Esophagus muscularis mucosa (tissue), 3 donors: ENCODE results near the gene PLXNA1.

Experiments
- POLR2A ChIP-seq: fragments of 450-650 bp; IDR thresholded peaks from one replicate; pipeline ENCODE4 v1.6.1; 2017; ENCODE audit warnings: antibody characterized with exemption, moderate library complexity, mild to moderate bottlenecking, low read depth
- POLR2AphosphoS5 ChIP-seq, 2 donors: sonication (generic); formaldehyde crosslinking; IDR thresholded peaks; one replicate each; pipeline ENCODE4 v1.6.1; 2017; ENCODE audit warnings: antibody characterized with exemption in 2 of 2
- TF ChIP-seq, protein P1 (sequence below), 3 experiments: fragments of 200-600 bp in 2 of 3; fragments of 450-650 bp in 1 of 3; sonication (generic) in 2 of 3; IDR thresholded peaks; one replicate each; pipeline ENCODE4 v1.5.1; 2017 to 2019; ENCODE audit warnings: antibody characterized with exemption in 3 of 3, mild to moderate bottlenecking in 2 of 3, moderate library complexity in 1 of 3

DNA sequence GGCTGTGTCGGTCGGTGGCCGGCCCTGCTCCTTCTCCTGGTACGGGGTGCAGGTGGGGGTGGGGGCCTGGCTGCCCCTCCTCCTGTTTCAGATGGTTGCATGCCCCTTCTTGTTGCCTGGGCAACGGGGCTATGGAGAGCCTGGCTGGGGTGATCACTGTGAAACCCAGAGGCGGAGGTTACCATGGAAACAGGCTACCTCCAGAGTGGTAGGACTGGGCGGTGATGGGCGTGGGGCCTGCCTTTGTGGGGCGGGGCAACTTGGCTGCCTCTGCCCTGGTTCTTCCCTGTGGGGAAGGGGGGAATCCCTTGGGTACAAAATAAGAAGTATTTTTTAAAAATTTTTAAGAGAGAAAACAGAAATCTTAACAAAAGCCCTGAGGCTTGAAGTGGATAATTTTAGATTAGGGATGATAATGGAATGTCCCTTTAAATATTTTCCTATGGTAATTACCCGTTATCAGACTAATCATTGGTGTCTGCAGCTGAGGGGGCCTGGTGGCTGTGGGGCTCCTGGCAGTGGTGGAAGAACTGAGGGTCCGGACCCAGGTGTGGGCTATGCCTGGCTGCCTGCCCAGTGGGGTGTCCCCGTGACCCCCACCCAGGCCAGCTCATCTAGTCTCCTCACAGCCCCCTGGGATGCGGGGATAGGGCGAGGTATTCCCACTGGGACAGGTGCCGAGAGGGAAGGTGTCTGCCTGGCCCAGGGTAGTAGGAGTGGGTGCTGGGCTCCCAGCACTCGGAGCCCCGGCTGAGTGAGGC lies 32.5 kb downstream of the PLXNA1 start:
- TF ChIP-seq, protein P1, sequence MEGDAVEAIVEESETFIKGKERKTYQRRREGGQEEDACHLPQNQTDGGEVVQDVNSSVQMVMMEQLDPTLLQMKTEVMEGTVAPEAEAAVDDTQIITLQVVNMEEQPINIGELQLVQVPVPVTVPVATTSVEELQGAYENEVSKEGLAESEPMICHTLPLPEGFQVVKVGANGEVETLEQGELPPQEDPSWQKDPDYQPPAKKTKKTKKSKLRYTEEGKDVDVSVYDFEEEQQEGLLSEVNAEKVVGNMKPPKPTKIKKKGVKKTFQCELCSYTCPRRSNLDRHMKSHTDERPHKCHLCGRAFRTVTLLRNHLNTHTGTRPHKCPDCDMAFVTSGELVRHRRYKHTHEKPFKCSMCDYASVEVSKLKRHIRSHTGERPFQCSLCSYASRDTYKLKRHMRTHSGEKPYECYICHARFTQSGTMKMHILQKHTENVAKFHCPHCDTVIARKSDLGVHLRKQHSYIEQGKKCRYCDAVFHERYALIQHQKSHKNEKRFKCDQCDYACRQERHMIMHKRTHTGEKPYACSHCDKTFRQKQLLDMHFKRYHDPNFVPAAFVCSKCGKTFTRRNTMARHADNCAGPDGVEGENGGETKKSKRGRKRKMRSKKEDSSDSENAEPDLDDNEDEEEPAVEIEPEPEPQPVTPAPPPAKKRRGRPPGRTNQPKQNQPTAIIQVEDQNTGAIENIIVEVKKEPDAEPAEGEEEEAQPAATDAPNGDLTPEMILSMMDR (IDR thresholded peaks at IDR 0.05): no peak
- TF ChIP-seq POLR2A: no peak
- TF ChIP-seq POLR2AphosphoS5 (IDR thresholded peaks at IDR 0.05): no peak
